IPS-NIHi11 (cell line): Measurements from ENCODE around the gene HID1.
"Not testable (repeated sequence)": the region's sequence is repeated elsewhere in the genome, so short reads cannot be mapped to it uniquely, and the experiment has no call there.

Source experiments
- DNase-seq: peaks from one replicate; pipeline ENCODE4 v3.0.0; 2012; ENCODE audit warnings: mixed read lengths, low spot score

The HID1 gene

GRCh38 chr17:75001915-75002843 is 29.6 kb upstream of the HID1 start:
- DNase-seq = no peak

GRCh38 chr17:74999523-74999922 is 27.0 kb upstream of the HID1 start:
- no peak for DNase-seq

DNA sequence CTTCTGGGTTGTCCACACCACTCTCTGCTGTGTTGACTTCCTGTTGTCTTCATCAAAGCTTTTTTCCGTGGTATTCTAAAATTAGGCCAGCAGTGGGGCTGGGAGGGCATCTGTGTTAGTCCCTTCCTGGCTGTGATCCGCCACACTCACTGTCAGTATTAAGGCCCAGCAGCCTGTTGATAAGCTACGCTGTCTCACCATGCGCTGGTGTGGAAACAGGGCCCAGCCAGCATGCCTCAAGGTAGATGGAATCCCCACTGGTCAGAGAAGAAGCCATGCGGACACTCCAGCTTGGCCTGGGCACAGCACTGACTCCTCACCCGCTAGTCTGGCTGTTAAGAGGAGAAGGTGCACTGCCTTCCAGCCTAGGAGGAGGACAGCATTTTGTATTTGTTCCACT is 26.2 kb upstream of the HID1 start:
- DNase-seq = no peak

- no peak for DNase-seq
Measured at GRCh38 chr17:74995847-74996246, 23.3 kb upstream of the HID1 start.

GRCh38 chr17:74994440-74994839 is 21.9 kb upstream of the HID1 start:
- no peak for DNase-seq

DNA sequence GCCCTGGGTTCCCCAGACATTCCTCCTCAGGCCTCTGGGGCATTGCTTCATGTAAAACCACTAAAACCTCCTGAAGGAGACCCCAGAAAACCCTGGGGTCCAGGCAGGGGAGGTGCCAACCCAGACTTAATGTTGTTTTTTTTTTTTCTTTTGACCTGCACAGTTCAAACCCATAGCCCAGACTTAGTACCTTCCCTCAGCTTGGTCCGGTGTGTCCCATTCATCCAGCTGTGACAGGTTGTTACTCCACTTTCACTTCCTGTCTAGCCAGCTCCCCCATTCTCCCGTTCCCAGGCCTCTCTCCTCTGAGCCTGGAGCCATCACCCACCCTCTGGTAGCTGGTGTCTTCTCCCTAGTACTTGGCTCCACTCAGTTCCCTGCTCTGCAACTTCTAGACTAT is 19.7 kb upstream of the HID1 start:
- DNase-seq = no peak

DNA sequence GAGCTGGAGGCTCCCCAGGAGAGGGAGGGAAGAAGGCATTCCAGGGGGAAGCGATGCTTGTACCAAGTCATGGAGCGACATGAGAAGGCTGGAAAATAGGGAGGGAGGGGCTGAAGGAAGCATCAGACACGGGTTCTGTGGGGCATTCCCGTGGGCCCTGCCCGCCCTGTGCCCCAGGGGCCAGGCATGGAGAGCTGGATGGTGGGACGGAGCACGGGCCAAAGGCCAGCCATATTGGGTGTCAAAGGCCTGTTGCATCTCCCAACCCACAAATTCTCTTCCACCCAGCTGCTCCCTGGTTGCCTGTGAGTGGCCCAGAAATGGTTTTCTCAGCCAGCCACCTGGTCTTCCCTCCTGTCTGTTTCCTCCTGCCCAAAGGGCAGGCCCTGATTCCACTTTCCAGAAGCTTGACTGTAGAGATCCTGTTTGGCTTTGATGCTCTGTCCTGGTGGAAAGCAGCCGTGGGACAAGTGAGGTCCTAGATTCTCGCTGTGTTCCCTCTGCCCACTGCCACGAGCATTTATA is 18.1 kb upstream of the HID1 start:
- DNase-seq = no peak

DNA sequence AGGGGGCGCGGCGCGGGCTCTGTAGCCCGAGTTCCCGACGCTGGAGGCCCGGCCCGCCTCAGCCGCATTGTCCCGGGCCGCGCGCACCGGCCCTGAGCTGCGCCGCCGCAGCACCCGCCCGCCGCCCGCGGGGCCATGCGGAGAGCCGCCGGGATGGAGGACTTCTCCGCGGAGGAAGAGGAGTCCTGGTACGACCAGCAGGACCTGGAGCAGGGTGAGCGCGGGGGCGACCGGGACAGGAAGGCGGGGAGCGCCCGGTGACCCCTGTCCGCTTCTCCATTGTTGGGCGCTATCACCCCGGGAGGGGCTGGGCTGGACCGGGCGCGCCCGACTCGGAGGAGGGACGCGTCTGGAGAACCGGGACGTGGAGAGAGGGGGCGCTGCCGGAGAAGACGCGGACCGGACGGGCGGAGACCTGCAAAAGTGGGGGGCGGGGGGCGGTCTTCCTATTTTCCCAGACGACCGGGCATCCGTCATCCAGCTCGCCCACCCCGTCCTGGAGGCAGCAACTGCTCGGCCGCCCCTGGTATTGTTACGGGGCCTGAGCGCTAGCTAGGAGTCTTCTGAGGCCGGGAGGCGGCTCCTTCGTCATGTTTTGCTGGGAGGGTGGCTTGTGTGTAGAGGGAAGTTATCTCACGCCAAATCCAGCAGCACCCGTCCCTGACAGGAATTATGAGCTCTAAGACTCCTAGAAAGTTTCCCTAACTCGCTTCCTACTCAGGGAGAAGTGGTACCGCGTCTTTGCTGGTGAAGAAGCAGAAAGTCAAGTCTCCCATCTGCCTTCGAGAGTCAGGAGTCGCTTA is 15.6 kb upstream of the HID1 start:
- DNase-seq = peak; percentile 74

DNA sequence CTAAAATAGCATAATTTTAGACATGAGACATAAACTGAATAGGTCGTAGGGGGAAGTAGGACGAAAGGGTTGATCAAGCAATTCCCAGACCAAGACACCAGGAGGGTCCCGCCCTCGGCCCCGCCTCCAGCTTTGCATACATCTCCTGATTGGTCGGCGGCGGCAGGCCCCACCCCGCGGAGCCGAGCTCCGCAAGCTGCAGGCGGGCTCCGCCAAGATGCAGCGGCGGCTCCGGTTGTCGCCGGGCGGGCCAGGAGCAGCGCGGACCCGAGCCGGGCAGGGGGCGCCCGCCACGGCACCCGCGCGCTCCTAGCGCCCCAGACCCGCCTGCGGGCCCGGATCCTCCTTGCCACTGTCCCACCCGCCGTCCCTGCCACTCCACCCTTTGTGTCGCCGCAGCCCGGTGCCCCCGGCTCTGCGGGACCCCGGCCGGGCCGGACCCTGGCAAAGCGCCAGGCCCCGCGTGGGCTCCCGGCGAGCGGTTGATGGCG is 14.9 kb upstream of the HID1 start, which contains the start of gene CDR2L:
Gene CDR2L (plus strand): TSS at position 215 of the 491 bp plus-strand sequence. CDS start 412 bp downstream, outside the sequence.
- peak; percentile 94 for DNase-seq

DNA sequence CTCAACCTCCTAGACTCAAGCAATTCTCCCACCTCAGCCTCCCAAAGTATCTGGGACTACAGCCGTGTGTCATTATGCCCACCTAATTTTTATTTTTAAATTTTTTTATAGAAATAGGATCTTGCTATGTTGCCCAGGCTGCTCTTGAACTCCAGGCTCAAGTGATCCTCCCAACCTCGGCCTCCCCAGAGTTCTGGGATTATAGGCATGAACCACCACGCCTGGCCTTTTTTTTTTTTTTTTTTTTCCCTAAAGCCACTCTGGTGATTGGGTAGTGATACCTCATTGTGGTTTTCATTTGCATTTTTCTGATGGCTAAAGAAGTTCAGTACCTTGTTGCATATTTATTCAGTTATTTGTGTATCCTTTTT is 13.6 kb upstream of the HID1 start:
- no peak for DNase-seq

DNA sequence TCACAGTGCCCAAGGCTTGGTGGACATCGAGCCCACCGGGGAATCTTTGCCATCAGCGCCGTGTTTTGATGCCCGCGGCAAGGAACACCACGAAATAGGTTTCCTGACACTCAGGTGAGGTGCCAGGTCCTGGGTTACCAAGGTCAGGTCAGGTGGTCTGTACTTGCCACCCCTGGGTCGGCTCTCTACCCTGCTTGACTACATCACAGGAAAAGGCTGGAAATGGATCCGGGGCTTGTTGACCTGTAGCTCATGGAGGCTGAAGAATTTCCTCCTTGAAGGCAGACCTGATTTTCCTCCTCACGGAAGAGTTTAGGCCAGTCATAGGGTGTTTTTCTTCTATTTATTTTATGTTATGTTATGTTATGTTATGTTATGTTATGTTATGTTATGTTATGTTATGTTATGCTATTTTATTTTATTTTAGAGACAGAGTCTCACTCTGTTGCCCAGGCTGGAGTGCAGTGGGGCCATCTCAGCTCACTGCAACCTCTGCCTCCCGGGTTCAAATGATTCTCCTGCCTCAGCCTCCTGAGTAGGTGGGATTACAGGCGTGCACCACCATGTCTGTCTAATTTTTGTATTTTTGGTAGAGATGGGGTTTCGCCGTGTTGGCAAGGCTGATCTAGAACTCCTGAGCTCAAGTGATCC is 10.2 kb upstream of the HID1 start:
- DNase-seq = not testable (repeated sequence)

GRCh38 chr17:74981979-74982662 is 9.6 kb upstream of the HID1 start:
- peak; percentile 94 for DNase-seq

DNA sequence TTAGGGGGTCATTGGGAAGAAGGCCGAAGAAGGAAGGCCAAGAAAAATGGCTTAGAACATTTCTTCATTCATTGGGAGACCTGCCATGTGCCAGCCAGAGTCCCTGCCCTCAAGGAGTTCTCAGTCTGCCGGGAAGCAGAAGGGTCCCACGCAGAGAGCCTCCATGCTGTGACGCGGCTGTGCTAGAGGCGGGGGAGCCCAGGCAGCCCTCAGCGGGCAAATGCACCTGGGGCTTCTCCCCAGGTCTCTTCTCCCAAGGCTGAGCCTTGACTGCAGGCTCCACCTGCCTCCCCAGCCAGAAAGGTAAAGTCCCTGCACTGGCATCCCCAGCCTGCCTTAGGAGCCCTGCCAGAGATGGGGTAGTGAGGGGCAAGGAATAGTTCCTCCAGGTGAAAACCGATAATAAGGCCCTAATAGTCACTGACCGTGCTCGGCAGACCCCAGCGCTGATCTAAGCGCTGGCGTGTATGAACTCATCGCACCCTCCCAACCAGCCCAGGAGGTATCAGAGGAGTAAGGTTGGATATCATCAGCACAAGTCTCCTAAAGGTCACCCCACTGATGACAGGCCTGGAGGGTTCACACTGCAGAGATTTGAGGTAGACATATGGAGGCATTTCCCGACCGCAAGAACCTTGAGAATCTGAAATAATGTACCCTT is 8.9 kb upstream of the HID1 start:
- DNase-seq = no peak

GRCh38 chr17:74979408-74980146 is 7.0 kb upstream of the HID1 start:
- DNase-seq = no peak

DNA sequence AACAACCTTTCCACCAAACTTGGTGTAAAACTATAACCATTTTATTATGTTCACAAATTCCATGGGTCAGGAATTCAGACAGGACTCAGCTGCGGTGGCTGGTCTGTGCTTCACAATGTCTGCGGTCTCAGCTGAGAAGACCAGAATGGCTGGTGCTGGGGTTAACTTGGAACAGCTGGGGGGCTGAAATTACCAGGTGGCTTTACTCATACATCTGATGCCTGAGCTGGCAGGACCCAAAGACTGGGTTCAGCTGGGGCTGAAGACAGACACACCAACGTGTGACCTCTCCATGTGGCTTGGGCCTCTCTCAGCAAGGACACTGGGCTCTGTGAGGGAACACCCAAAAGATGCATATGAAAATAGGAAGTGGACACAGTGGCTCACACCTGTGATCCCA is 5.7 kb upstream of the HID1 start:
- no peak for DNase-seq

- no peak for DNase-seq
Measured at GRCh38 chr17:74977802-74978201, 5.2 kb upstream of the HID1 start.

DNA sequence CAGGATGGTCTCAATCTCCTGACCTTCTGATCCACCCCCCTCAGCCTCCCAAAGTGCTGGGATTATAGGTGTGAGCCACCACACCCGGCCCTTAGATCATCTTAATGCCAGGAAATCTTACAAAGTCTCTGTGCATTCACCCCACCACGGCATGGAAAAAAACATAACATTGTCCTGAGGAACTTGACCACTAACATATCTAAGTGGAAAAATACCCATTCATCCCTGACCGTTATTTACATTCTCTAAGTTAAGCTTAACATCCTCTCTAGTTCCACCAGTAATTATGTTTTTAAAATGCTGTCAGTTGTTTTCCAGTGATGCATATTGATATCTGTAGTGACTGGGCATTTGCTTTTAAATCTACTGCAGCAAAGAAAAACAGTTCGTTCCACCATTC is 3.4 kb upstream of the HID1 start:
- DNase-seq = no peak

GRCh38 chr17:74972973-74973328 is 392 bp upstream of the HID1 start:
- DNase-seq = no peak

- no peak for DNase-seq
Measured at GRCh38 chr17:74971842-74972106, 785 bp downstream of the HID1 start.

DNA sequence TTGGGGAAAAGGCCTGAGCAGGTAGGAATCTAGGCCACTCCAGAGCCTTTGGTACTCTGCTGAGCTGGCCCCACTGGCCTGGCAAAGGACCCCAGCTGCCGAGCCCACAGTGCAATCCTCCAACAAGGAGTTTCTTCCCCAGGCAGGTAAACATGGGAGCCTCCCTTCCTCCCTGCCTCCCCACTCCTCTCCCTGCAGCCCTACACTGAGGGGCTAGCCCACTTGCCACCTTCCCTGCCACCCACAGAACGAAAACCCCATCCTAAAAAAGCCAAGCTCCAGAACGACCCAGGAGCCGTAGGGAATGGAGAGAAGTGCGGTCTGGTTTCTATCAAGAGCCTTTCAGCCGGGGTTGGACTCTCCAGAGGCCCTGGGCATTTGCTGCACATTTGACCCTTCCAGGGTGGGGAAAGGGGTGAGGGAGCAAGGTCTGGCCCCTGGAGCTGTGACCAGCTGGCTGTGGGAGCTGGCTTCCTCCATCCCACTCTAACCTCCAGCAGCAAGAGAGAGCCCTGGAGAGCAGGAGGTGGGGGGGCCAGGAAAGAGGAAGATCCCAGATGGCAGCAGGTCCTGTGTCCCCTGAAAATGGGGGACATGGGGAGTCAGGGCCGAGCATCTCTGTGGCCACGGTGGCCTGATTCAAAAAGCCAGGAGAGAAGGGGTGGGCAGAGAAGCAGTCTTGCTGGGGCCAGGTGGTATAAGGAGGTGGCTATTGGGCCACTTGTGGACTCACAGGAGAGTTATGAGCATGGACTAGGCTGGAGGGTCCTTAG is 1.3 kb downstream of the HID1 start:
- no peak for DNase-seq
